Measurements from ENCODE around the gene CD3D.
A peak's percentile ranks its signal among the peaks of the same experiment; 100 is the strongest.

Gene CD3D

GRCh38 chr11:118353084-118353710 is 10.7 kb upstream of the CD3D start:
- Mint-ChIP-seq H3K4me3 (no peak overlapping the region), H3K9me3 (no peaks in the 10 kb centered on the region), H3K27me3 (peaks cover 17% of the 10 kb centered on the region), H3K27ac (no peak overlapping the region), H3K4me1 (ENCODE audit: low read depth) (no peaks in the 10 kb centered on the region), H3K36me3 (ENCODE audit: low read depth) (no peaks in the 10 kb centered on the region)
- intact Hi-C loops (cut with micrococcal nuclease): loop anchor here (5.0 kb wide), 1 partner anchor 156 kb away; no protein-coding TSS in a partner anchor

- Mint-ChIP-seq H3K4me3 (no peak overlapping the region), H3K4me1 (ENCODE audit: low read depth) (peaks cover 8% of the 10 kb centered on the region), H3K9me3 (no peaks in the 10 kb centered on the region), H3K27ac (no peak overlapping the region), H3K27me3 (peaks cover 25% of the 10 kb centered on the region), H3K36me3 (ENCODE audit: low read depth) (no peaks in the 10 kb centered on the region)
- intact Hi-C loops (cut with micrococcal nuclease): no loop called here
These were observed 7.0 kb upstream of the CD3D start for GRCh38 chr11:118349475-118349874.

- Mint-ChIP-seq H3K4me3 (no peak within 1 kb of the TSS), H3K4me1 (ENCODE audit: low read depth) (peaks cover 8% of the 10 kb centered on the region)
These were observed 1.5 kb upstream of the CD3D start, which contains the start of gene CD3G for GRCh38 chr11:118343981-118344515. Gene CD3G, plus strand, starts transcription at chr11:118344344. Its CDS starts 80 bp downstream, at chr11:118344424.

GRCh38 chr11:118343248-118343647 is 743 bp upstream of the CD3D start:
- H3K27ac Mint-ChIP-seq: no peak overlapping the region
- no peaks in the 10 kb centered on the region for H3K9me3 Mint-ChIP-seq
- peaks cover 16% of the 10 kb centered on the region for H3K27me3 Mint-ChIP-seq
- H3K4me1 Mint-ChIP-seq (ENCODE audit: low read depth): peaks cover 13% of the 10 kb centered on the region
- intact Hi-C loops (cut with micrococcal nuclease): no loop called here
- no peak overlapping the region for H3K4me3 Mint-ChIP-seq
- no peaks in the 10 kb centered on the region for H3K36me3 Mint-ChIP-seq (ENCODE audit: low read depth)

More at GRCh38 chr11:118343981-118344515, 1.5 kb upstream of the CD3D start, which contains the start of gene CD3G:
- no peak within 1 kb of the TSS for H3K27ac Mint-ChIP-seq
- peaks cover 13% of the 10 kb centered on the region for H3K27me3 Mint-ChIP-seq
- H3K36me3 Mint-ChIP-seq (ENCODE audit: low read depth): no peaks in the 10 kb centered on the region
- H3K9me3 Mint-ChIP-seq: no peaks in the 10 kb centered on the region
- intact Hi-C loops (cut with micrococcal nuclease): no loop called here

- H3K36me3 Mint-ChIP-seq (ENCODE audit: low read depth): no peaks in the 10 kb centered on the region
- H3K27ac Mint-ChIP-seq: no peak overlapping the region
- peaks cover 13% of the 10 kb centered on the region for H3K4me1 Mint-ChIP-seq (ENCODE audit: low read depth)
- no peak overlapping the region for H3K4me3 Mint-ChIP-seq
- no peaks in the 10 kb centered on the region for H3K9me3 Mint-ChIP-seq
- H3K27me3 Mint-ChIP-seq: peaks cover 12% of the 10 kb centered on the region
- intact Hi-C loops (cut with micrococcal nuclease): no loop called here
These were observed 553 bp downstream of the CD3D start for GRCh38 chr11:118341815-118342489.

GRCh38 chr11:118341261-118341660 is 1.2 kb downstream of the CD3D start:
- intact Hi-C loops (cut with micrococcal nuclease): no loop called here
- Mint-ChIP-seq H3K9me3 (no peaks in the 10 kb centered on the region), H3K36me3 (ENCODE audit: low read depth) (no peaks in the 10 kb centered on the region), H3K4me1 (ENCODE audit: low read depth) (peaks cover 13% of the 10 kb centered on the region), H3K4me3 (no peak overlapping the region), H3K27me3 (peaks cover 9% of the 10 kb centered on the region), H3K27ac (no peak overlapping the region)

- Mint-ChIP-seq H3K27me3 (peaks cover 6% of the 10 kb centered on the region), H3K27ac (no peak overlapping the region), H3K4me3 (no peak overlapping the region), H3K4me1 (ENCODE audit: low read depth) (peaks cover 10% of the 10 kb centered on the region), H3K36me3 (ENCODE audit: low read depth) (no peaks in the 10 kb centered on the region), H3K9me3 (no peaks in the 10 kb centered on the region)
- intact Hi-C loops (cut with micrococcal nuclease): no loop called here
These were observed 2.1 kb downstream of the CD3D start for GRCh38 chr11:118340449-118340848.

GRCh38 chr11:118339281-118339961 is 3.1 kb downstream of the CD3D start:
- Mint-ChIP-seq H3K36me3 (ENCODE audit: low read depth) (no peaks in the 10 kb centered on the region), H3K27me3 (peaks cover 4% of the 10 kb centered on the region), H3K9me3 (no peaks in the 10 kb centered on the region), H3K27ac (no peak overlapping the region), H3K4me3 (no peak overlapping the region), H3K4me1 (ENCODE audit: low read depth) (peaks cover 6% of the 10 kb centered on the region)
- intact Hi-C loops (cut with micrococcal nuclease): no loop called here

- H3K4me1 Mint-ChIP-seq (ENCODE audit: low read depth): peaks cover 6% of the 10 kb centered on the region
- H3K27me3 Mint-ChIP-seq: peaks cover 4% of the 10 kb centered on the region
- H3K27ac Mint-ChIP-seq: peak overlapping the region; percentile 28
- H3K9me3 Mint-ChIP-seq: no peaks in the 10 kb centered on the region
- H3K4me3 Mint-ChIP-seq: no peak overlapping the region
- intact Hi-C loops (cut with micrococcal nuclease): no loop called here
- no peaks in the 10 kb centered on the region for H3K36me3 Mint-ChIP-seq (ENCODE audit: low read depth)
These were observed 3.9 kb downstream of the CD3D start for GRCh38 chr11:118338637-118339061.

GRCh38 chr11:118334745-118335144 is 7.8 kb downstream of the CD3D start:
- peaks cover 6% of the 10 kb centered on the region for H3K27me3 Mint-ChIP-seq
- no peak overlapping the region for H3K4me3 Mint-ChIP-seq
- intact Hi-C loops (cut with micrococcal nuclease): no loop called here
- H3K36me3 Mint-ChIP-seq (ENCODE audit: low read depth): no peaks in the 10 kb centered on the region
- no peaks in the 10 kb centered on the region for H3K9me3 Mint-ChIP-seq
- peaks cover 6% of the 10 kb centered on the region for H3K4me1 Mint-ChIP-seq (ENCODE audit: low read depth)
- no peak overlapping the region for H3K27ac Mint-ChIP-seq

GRCh38 chr11:118328745-118329144 is 13.8 kb downstream of the CD3D start:
- no peaks in the 10 kb centered on the region for H3K9me3 Mint-ChIP-seq
- intact Hi-C loops (cut with micrococcal nuclease): no loop called here
- H3K36me3 Mint-ChIP-seq (ENCODE audit: low read depth): no peaks in the 10 kb centered on the region
- H3K27me3 Mint-ChIP-seq: peaks cover 2% of the 10 kb centered on the region
- peaks cover 7% of the 10 kb centered on the region for H3K4me1 Mint-ChIP-seq (ENCODE audit: low read depth)
- no peak overlapping the region for H3K27ac Mint-ChIP-seq
- H3K4me3 Mint-ChIP-seq: no peak overlapping the region

GRCh38 chr11:118325283-118325682 is 17.2 kb downstream of the CD3D start:
- peaks cover 25% of the 10 kb centered on the region for H3K4me1 Mint-ChIP-seq (ENCODE audit: low read depth)
- no peaks in the 10 kb centered on the region for H3K27me3 Mint-ChIP-seq
- H3K9me3 Mint-ChIP-seq: no peaks in the 10 kb centered on the region
- no peaks in the 10 kb centered on the region for H3K36me3 Mint-ChIP-seq (ENCODE audit: low read depth)
- H3K27ac Mint-ChIP-seq: no peak overlapping the region
- intact Hi-C loops (cut with micrococcal nuclease): no loop called here
- no peak overlapping the region for H3K4me3 Mint-ChIP-seq

- Mint-ChIP-seq H3K9me3 (no peaks in the 10 kb centered on the region), H3K4me1 (ENCODE audit: low read depth) (peaks cover 44% of the 10 kb centered on the region), H3K27me3 (no peaks in the 10 kb centered on the region), H3K4me3 (no peak overlapping the region), H3K36me3 (ENCODE audit: low read depth) (no peaks in the 10 kb centered on the region), H3K27ac (no peak overlapping the region)
- intact Hi-C loops (cut with micrococcal nuclease): no loop called here
These were observed 19.8 kb downstream of the CD3D start for GRCh38 chr11:118322721-118323120.

All from dendritic cell treated with granulocyte-macrophage colony-stimulating factor and Interleukin-4, amounts not matched to agents 40 ng/mL and 50 ng/mL, for 4 days (primary cell).